ENCODE measurements around the gene RABAC1. TPM values are rescaled to one million over a fixed set of nuclear protein-coding genes. Genes with fewer than 3 reads are reported as not detected.

The RABAC1 gene
- total and polyA plus RNA-seq, 9 of the 15 experiments (the other 6 are each of a cell fraction or from before 2014, with no cell fraction given) = 2.4 to 28.1 (median 9.3) TPM

DNA sequence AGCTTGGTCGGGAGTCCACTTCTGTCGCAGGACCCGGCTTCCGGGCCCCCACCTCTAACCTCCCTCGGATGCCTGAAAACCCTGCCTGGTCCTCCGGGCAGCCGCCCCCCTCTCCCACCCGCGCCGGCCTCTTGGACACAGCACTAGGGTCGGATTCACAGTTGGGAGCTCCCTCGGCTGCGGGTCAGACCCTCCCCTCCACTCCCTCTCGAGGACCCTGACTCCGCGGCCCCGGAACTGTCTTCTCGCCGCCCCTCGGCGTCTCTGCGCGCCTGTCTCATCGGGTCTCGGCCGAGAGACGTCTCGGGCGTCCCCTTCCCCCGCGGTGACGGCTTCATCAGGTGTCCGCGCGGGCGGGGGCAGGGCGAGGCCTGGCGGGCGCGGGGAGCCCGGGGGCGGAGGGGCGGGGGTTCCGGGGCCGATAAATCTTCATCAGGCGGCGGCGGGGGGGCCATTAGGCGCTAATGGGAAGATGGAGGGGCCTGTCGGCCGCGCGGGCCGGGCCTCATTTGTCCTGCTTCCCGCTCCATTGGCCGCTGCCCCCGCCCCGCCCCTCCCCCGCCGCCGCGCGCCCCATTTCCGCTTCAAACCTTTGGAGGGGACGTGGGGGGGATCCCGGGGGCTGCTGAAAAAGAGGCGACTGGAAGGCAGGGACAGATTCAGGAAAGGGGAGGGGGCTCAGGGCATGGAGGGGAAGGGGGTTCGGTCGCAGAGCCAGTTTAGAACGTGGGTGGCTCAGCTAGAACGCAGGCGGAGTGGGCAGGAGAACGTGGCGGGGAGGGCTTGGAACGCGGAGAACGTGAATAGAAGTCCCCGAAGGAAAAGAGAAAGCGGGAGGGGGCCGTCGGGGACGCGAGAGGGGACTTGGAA, 19.0 kb downstream of the RABAC1 start (continued):
- TF ChIP-seq, protein P1, sequence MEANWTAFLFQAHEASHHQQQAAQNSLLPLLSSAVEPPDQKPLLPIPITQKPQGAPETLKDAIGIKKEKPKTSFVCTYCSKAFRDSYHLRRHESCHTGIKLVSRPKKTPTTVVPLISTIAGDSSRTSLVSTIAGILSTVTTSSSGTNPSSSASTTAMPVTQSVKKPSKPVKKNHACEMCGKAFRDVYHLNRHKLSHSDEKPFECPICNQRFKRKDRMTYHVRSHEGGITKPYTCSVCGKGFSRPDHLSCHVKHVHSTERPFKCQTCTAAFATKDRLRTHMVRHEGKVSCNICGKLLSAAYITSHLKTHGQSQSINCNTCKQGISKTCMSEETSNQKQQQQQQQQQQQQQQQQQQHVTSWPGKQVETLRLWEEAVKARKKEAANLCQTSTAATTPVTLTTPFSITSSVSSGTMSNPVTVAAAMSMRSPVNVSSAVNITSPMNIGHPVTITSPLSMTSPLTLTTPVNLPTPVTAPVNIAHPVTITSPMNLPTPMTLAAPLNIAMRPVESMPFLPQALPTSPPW (CRISPR knock-in tag; IDR thresholded peaks at IDR 0.05) = peak; percentile 98
- TF ChIP-seq PHF8 (IDR thresholded peaks at IDR 0.05; ENCODE audit: borderline replicate concordance, low read length) (peak; percentile 50; the same call in 1 of the 2 replicates), HDAC1 (IDR thresholded peaks at IDR 0.05) (peak in 1 of 2 experiments; percentile 22; a peak in 1 of 4 replicates), ZNF507 (tag; conservative IDR thresholded peaks at IDR 0.05) (no peak), POLR2AphosphoS5 (IDR thresholded peaks at IDR 0.05; ENCODE audit: control insufficient read depth, insufficient read depth, low read depth, low read length) (no peak), YY1 (IDR thresholded peaks at IDR 0.05; ENCODE audit: borderline replicate concordance in 1 of 3, control insufficient read depth in 1 of 3, extremely low read depth in 1 of 3, insufficient read depth in 3 of 3, insufficient read length in 1 of 3, insufficient replicate concordance in 2 of 3, low read depth in 1 of 3, low read length in 2 of 3) (peak in 1 of 3 experiments; percentile 62), GTF2A2 (tag; IDR thresholded peaks at IDR 0.05) (no peak), U2AF2 (optimal IDR thresholded peaks at IDR 0.05; ENCODE audit: low read depth, low read length) (no peak), ZNF436 (CRISPR knock-in tag; IDR thresholded peaks at IDR 0.05) (no peak), PPARD (CRISPR knock-in tag; IDR thresholded peaks at IDR 0.05) (no peak), MAFF (IDR thresholded peaks at IDR 0.05; ENCODE audit: low read length) (no peak)
- TF ChIP-seq, protein P2, sequence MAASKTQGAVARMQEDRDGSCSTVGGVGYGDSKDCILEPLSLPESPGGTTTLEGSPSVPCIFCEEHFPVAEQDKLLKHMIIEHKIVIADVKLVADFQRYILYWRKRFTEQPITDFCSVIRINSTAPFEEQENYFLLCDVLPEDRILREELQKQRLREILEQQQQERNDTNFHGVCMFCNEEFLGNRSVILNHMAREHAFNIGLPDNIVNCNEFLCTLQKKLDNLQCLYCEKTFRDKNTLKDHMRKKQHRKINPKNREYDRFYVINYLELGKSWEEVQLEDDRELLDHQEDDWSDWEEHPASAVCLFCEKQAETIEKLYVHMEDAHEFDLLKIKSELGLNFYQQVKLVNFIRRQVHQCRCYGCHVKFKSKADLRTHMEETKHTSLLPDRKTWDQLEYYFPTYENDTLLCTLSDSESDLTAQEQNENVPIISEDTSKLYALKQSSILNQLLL (CRISPR knock-in tag; IDR thresholded peaks at IDR 0.05; ENCODE audit: borderline replicate concordance) = no peak
- TF ChIP-seq, protein P3, sequence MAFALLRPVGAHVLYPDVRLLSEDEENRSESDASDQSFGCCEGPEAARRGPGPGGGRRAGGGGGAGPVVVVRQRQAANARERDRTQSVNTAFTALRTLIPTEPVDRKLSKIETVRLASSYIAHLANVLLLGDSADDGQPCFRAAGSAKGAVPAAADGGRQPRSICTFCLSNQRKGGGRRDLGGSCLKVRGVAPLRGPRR (CRISPR knock-in tag; IDR thresholded peaks at IDR 0.05) = no peak
- TF ChIP-seq, protein P4, sequence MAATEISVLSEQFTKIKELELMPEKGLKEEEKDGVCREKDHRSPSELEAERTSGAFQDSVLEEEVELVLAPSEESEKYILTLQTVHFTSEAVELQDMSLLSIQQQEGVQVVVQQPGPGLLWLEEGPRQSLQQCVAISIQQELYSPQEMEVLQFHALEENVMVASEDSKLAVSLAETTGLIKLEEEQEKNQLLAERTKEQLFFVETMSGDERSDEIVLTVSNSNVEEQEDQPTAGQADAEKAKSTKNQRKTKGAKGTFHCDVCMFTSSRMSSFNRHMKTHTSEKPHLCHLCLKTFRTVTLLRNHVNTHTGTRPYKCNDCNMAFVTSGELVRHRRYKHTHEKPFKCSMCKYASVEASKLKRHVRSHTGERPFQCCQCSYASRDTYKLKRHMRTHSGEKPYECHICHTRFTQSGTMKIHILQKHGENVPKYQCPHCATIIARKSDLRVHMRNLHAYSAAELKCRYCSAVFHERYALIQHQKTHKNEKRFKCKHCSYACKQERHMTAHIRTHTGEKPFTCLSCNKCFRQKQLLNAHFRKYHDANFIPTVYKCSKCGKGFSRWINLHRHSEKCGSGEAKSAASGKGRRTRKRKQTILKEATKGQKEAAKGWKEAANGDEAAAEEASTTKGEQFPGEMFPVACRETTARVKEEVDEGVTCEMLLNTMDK (IDR thresholded peaks at IDR 0.05; ENCODE audit: borderline replicate concordance, insufficient read depth, low read depth, low read length, poor library complexity, severe bottlenecking) = no peak
- TF ChIP-seq, protein P5, sequence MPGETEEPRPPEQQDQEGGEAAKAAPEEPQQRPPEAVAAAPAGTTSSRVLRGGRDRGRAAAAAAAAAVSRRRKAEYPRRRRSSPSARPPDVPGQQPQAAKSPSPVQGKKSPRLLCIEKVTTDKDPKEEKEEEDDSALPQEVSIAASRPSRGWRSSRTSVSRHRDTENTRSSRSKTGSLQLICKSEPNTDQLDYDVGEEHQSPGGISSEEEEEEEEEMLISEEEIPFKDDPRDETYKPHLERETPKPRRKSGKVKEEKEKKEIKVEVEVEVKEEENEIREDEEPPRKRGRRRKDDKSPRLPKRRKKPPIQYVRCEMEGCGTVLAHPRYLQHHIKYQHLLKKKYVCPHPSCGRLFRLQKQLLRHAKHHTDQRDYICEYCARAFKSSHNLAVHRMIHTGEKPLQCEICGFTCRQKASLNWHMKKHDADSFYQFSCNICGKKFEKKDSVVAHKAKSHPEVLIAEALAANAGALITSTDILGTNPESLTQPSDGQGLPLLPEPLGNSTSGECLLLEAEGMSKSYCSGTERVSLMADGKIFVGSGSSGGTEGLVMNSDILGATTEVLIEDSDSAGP (CRISPR knock-in tag; IDR thresholded peaks at IDR 0.05) = no peak
- TF ChIP-seq, protein P6, sequence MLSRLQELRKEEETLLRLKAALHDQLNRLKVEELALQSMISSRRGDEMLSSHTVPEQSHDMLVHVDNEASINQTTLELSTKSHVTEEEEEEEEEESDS (CRISPR knock-in tag; IDR thresholded peaks at IDR 0.05) = no peak
